Stimulated activated CD8-positive, alpha-beta memory T cell treated with anti-CD3 and anti-CD28 coated beads, Interleukin-7, amount 100 ng/mL, for 24 hours (primary cell): ENCODE results near the gene SND1.

Source experiments
- DNase-seq: peaks from one replicate; pipeline ENCODE4 v3.0.0-alpha.2; 2020; ENCODE audit warnings: low read depth

The SND1 gene

DNA sequence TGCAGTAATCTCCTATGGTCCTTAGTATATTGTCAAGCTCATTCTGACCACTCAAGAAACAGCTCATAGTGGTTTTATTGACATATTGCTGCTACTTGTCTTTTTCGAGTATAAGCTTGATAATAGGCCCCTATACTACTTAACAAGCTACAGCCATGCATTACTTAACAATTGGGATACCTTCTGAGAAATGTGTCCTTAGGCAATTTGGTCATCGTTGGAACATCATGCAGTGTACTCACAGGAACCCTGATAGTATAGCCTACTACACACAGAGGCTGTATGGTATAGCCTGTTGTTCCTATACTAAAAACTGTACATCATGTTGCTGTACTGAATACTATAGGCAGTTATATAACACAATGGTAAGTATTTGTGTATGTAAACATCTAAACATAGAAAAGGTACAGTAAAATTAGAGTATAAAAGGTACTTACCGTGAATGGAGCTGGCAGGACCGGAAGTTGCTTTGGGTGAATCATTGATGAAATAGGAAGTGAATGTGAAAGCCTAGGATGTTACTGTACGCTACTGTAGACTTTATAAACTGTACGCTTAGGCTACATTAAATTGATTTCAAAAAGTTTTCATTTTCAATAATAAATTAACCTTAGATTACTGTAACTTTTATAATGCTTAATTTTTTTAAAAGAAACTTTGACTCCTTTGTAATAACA lies 218.4 kb downstream of the SND1 start:
- DNase-seq: no peak

GRCh38 chr7:127871226-127871625 lies 219.2 kb downstream of the SND1 start:
- DNase-seq: no peak

DNA sequence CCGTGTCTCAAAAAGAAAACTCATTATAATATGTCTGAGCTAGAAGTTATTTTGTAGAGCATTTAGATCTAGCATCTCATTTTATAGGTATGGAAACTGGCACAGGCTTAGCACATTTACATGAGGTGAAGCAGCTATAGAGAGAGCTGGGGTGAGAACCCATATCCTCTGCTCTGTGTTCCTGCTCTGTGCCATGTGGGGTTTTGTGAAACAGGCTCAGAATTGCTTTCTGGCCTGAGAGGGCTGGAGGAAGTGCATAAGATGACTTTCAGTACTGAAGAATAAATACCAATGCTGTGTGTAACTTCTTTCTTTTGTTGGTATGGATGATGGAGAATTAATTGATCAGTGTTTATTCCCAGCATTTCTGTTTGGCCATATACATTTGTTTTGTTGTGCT lies 220.1 kb downstream of the SND1 start:
- no peak for DNase-seq

- no peak for DNase-seq
These were observed 221.2 kb downstream of the SND1 start for GRCh38 chr7:127873151-127873550.

DNA sequence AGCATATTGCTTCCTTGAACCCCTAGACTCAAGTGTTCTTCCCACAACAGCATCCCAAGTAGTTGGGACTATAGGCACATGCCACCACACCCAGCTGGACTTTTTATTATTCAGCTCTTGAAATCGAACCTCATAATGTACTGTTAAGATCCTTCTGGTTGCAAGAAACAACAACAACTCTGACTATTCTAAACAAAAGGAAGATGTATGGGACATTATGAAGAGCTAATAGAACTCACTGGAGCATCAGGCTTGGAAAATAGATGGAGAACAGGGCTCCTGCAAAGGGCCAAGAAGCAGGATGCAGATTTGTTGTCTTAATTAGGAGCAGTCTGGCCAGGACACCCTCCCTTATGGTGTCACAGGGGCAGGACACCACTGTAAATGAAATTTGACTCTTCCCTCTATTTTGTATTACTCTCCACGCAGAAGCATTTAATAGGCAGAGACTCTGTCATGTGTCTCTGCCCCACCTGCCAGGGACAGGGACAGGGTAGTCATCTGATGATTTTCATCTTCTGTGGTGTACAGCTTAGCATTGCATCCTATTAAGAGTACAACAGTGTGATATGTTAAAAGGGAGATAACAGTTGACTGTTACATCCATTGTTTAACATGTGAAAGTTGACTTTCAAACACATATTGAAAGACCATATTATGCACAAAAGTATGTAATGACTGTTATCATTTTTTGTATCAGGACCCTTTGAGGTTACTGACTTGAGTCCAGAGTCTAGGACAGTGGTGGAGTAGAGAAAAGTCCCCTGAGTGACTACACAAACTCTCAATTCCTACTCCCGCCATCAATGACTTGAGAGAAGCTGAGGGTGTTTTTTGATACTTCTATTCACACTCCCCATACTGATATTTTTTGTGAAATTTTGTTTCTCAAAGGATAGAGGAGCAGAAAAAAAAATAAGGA lies 222.0 kb downstream of the SND1 start:
- DNase-seq: no peak

DNA sequence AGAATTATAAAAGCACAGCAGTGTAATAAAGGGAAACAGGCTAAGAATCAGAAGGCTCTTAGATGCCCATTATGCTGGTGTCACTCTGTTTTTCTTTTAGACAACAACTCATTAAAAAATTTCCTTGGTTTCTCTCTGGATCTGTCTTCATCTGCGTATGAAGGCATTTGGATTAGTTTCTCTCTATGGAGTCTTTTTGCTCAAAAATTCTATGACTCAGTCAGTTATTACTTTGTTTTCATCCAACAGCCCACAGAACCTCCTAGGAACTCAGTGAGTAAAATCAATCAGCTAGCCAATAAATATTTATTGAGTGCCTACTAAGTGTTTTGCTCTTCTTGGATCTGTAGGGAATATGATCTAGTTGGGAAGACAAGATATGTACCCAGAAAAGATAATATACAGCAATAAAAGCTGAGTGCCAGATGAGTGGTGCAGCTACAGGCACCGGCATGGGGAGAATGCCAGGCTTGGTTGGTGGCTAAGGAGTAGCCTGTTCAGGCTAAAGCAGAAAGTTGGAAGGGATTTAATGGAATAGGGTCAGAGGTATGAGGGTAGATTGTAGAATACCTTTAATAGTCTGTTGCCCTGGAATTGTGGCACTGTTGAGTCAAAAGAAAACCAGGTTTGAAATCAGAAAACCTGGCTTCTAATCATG lies 223.1 kb downstream of the SND1 start:
- DNase-seq: no peak

GRCh38 chr7:127876393-127876792 lies 224.4 kb downstream of the SND1 start:
- DNase-seq: no peak

GRCh38 chr7:127877951-127878350 lies 226.0 kb downstream of the SND1 start:
- no peak for DNase-seq

- no peak for DNase-seq
These were observed 226.8 kb downstream of the SND1 start for GRCh38 chr7:127878791-127879190.

GRCh38 chr7:127879436-127879835 lies 227.4 kb downstream of the SND1 start:
- no peak for DNase-seq

- no peak for DNase-seq
These were observed 227.9 kb downstream of the SND1 start for GRCh38 chr7:127879942-127880341.

DNA sequence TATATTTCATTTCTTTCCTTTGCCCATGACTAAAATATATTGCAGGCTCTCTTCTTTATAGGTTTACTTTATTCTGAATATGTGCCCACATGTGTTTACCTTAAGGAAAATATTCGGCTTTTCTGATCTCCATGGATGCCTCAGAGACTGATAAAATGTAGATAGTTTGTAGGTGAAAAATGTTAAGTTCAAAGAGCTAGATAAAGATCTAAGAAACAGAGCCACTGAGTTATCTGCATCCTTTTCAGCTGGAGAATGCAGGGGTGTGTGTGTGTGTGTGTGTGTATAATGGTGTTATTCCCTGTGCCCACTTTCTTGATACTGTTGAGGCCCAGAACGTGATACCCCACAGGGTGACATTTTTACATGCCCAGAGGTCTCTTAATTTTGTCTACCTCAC lies 228.5 kb downstream of the SND1 start:
- no peak for DNase-seq

GRCh38 chr7:127881564-127881963 lies 229.6 kb downstream of the SND1 start:
- no peak for DNase-seq

DNA sequence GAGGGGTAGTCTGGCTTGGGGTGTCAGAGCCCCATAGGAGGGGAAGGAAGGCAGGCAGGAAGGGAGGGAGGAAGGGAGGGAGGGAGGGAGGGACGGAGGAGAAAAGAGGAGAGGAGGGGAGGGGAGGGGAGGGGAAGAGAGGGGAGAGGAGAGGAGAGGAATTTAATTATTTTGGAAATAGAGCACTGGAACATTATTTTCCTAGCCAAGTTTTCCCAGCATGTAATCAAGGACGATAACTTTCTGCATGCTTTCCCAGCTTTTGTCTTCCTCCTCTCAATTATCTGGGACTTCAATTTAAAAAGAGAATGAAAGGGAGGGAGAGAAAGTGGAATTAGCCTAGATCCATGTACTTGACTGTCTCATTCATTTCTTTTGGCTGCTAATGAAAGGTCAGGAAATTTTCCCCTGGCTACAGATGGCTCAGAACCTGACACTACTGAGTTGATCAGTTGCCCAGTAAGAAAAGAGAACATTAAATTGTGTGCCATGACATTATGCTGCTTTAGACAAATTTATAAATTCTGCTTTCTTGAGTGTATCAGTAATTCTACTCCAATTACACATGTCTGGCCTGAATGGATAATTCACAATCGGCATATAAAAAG lies 230.4 kb downstream of the SND1 start:
- no peak for DNase-seq

GRCh38 chr7:127884066-127884559 lies 232.1 kb downstream of the SND1 start:
- DNase-seq: no peak

DNA sequence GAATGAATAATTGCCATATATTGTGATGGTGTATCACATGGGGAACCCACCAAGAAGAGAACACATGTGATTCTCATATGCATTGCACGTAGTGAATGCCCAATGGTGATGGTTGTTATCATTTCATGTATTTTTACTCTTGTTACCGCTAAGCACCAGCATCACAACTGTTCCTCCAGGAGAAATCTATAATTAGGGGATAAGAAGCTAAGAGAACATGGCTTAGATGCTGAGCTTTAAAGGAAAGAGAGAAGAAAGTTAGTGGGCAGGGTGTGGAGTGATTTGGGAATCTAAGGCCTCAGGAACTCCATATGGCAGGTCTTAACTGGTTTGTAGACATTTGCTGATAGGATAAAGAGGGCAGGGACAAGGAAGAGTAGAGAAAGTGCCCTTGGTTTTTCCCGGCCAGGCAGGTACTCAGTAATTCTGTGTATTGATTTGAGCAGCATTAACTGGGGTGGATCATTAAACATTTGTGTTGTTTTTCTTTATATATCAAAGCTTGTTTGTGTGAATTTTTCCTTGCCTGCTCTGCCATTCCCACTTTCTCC lies 233.3 kb downstream of the SND1 start:
- DNase-seq: no peak

DNA sequence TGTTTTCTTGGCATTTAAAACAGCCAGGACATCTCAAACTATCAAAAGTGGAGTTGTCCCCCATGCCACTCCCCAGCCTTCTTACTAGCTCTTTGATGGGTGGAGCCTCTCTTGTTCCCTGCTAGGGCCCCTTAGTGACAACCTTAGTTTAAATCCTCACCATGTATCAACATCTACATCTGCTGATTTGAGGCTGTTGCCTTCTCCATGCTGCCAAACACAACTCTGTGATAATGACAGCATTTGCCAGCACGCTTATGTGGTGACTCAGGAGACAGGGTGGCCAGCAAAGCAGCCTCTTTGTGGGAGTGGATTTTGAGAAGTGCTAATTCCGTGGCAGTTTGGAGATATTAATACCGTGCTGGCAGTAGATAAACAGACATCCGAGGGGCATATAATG lies 233.8 kb downstream of the SND1 start:
- DNase-seq: no peak

- no peak for DNase-seq
These were observed 234.3 kb downstream of the SND1 start for GRCh38 chr7:127886248-127886647.

DNA sequence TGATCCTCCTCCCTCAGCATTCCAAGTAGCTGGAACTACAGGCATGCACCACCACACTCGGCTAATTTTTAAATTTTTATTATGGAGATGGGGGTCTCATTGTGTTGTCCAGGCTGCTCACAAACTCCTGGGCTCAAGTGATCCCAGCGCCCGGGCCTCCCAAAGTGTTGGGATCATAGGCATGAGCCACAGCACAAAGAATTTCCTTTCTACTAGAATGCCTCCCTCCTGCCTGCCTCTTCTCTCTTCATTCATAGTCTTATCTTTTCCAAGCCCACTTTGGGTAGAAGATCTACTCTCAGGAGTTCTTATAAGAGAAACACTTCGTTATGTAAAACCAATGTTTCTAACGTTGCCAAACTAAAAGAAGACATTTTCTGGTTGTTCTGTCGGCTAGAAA lies 235.1 kb downstream of the SND1 start:
- no peak for DNase-seq

GRCh38 chr7:127887631-127888030 lies 235.6 kb downstream of the SND1 start:
- DNase-seq: no peak

DNA sequence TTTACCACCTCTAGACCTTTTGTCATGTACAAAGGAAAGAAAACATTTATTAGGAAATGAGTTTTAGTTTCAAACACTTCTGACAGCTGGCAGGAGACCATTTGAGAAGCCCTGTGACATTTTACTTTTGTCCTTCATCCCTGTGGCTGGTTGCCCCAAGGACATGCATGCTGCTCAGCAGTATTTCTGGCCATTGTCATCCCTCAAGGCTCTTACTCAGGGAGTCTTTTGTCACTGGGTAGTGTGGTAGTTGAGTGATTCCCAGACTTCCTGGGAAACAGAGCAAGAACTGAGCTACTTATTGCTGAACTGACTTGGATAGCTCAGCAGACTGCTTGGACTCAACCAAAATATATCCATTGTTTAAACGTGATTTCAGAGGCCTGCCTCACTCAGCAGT lies 236.4 kb downstream of the SND1 start:
- DNase-seq: no peak

DNA sequence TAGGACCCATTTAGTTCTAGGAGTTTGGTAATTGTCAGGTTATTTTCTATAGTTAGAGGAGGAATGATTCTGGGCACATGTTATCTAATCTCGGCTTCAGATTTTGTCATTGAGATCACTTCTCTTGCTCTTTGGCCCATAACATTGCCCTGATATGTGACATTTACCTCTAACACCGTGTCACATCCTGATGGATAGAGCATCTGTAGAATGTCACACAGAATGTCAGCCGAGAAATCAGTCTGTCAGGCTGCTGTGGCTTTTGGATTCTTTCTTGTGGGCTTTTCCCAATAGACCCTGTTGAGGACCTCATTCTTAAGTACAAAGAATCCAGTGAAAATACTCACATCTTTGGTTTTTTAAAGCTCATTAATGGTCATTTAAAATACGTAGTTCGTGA lies 236.8 kb downstream of the SND1 start:
- no peak for DNase-seq
